Measurements from ENCODE around the gene BTBD2. TPM values are rescaled to one million over a fixed set of nuclear protein-coding genes. Genes with fewer than 3 reads are reported as not detected.

BTBD2 gene
- total and polyA plus RNA-seq, 2 of the 13 experiments (the other 11 are each of a cell fraction or from before 2014, with no cell fraction given): 28.1 to 45.3 TPM

DNA sequence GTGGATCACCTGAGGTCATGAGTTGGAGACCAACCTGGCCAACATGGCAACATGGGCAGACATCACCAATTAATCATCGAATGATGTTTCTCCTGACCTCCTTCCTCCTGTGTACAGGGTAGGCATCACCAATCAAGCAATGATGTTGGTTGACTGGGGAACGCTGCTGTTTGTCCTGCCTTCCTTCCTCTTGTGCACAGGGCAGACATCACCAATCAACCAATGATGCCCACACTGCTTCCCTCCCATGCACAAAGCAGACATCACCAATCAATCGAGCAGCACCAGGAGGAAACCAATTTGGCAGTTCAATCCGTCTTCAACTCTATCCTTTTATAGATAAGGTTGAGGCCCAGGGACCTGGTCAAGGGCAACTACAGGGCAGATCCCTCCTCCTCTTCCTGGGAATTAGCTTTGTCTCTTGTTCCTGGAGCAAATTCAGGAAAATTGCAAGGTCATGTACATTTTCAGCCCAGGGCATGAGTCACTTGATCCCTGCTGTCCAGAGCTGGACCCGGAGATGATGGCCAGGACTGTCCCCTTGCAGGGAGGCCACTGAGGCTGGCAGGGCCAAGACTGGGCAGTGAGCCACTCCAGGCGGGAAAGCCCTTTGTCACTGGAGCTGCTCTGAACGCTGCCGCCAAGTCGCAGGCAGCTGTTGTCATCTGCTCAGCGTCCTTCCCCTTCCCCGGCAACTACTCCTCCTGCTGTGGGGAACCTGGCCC is 79.9 kb downstream of the BTBD2 start (continued):
- TF ChIP-seq LRRFIP1 (CRISPR knock-in tag; conservative IDR thresholded peaks at IDR 0.05): no peak
- TF ChIP-seq MAFK (conservative IDR thresholded peaks at IDR 0.05 in 1 of 2, IDR thresholded peaks at IDR 0.05 in 1 of 2; ENCODE audit: low read length in 2 of 2): peak; percentile 75 to 90
- TF ChIP-seq ZNF724P (CRISPR knock-in tag; IDR thresholded peaks at IDR 0.05; ENCODE audit: borderline replicate concordance): no peak
- TF ChIP-seq ZNF737 (CRISPR knock-in tag; IDR thresholded peaks at IDR 0.05; ENCODE audit: borderline replicate concordance): no peak
- peak; percentile 61; the same call in 1 of the 2 replicates for TF ChIP-seq ZNF564 (CRISPR knock-in tag; IDR thresholded peaks at IDR 0.05)
- no peak for TF ChIP-seq ZNF629 (CRISPR knock-in tag; conservative IDR thresholded peaks at IDR 0.05)
- TF ChIP-seq ZBTB7A (CRISPR knock-in tag; IDR thresholded peaks at IDR 0.05): no peak
- no peak for TF ChIP-seq EP300 (IDR thresholded peaks at IDR 0.05; ENCODE audit: low read depth in 2 of 2, low read length in 2 of 2)
- TF ChIP-seq EP300 (CRISPR knock-in tag; IDR thresholded peaks at IDR 0.05; ENCODE audit: borderline replicate concordance): 0 out of 2 replicates have a peak, but pooled peaks have one; percentile 14
- TF ChIP-seq FOXK1 (CRISPR knock-in tag; IDR thresholded peaks at IDR 0.05; ENCODE audit: borderline replicate concordance, low read depth): peak; percentile 23; the same call in 1 of the 2 replicates
- TF ChIP-seq DNMT3B (CRISPR knock-in tag; conservative IDR thresholded peaks at IDR 0.05): no peak
- TF ChIP-seq TGIF2 (CRISPR knock-in tag; IDR thresholded peaks at IDR 0.05): no peak
- TF ChIP-seq FOXK2 (IDR thresholded peaks at IDR 0.05): no peak
- TF ChIP-seq RBAK (CRISPR knock-in tag; IDR thresholded peaks at IDR 0.05): no peak
- TF ChIP-seq ZNF572 (CRISPR knock-in tag; IDR thresholded peaks at IDR 0.05): no peak
- no peak for TF ChIP-seq ATAD3A (CRISPR knock-in tag; IDR thresholded peaks at IDR 0.05)
- no peak for TF ChIP-seq EHMT2 (IDR thresholded peaks at IDR 0.05; ENCODE audit: borderline replicate concordance, low read depth, low read length)
- no peak; the same call in none of the 2 replicates for TF ChIP-seq RXRB (CRISPR knock-in tag; IDR thresholded peaks at IDR 0.05; ENCODE audit: borderline replicate concordance)
- TF ChIP-seq ZFP41 (CRISPR knock-in tag; IDR thresholded peaks at IDR 0.05; ENCODE audit: borderline replicate concordance): no peak
- peak; percentile 50 for TF ChIP-seq HOXA3 (CRISPR knock-in tag; IDR thresholded peaks at IDR 0.05)
- no peak for TF ChIP-seq ZNF792 (CRISPR knock-in tag; IDR thresholded peaks at IDR 0.05)
- peak; percentile 77 for TF ChIP-seq ZMYM3 (CRISPR knock-in tag; IDR thresholded peaks at IDR 0.05)
- TF ChIP-seq ZNF512B (CRISPR knock-in tag; IDR thresholded peaks at IDR 0.05; ENCODE audit: borderline replicate concordance): no peak
- no peak for TF ChIP-seq KLF9 (CRISPR knock-in tag; IDR thresholded peaks at IDR 0.05; ENCODE audit: low read depth)
- TF ChIP-seq STAT5B (CRISPR knock-in tag; IDR thresholded peaks at IDR 0.05): no peak

All from HepG2 (cell line).